ENCODE data around the gene TXNRD3. TPM values are rescaled to one million over a fixed set of nuclear protein-coding genes. Genes with fewer than 3 reads are reported as not detected.

Gene TXNRD3
- total RNA-seq, 2 donors from 2014 or later, result 3.6 to 7.5 TPM

DNA sequence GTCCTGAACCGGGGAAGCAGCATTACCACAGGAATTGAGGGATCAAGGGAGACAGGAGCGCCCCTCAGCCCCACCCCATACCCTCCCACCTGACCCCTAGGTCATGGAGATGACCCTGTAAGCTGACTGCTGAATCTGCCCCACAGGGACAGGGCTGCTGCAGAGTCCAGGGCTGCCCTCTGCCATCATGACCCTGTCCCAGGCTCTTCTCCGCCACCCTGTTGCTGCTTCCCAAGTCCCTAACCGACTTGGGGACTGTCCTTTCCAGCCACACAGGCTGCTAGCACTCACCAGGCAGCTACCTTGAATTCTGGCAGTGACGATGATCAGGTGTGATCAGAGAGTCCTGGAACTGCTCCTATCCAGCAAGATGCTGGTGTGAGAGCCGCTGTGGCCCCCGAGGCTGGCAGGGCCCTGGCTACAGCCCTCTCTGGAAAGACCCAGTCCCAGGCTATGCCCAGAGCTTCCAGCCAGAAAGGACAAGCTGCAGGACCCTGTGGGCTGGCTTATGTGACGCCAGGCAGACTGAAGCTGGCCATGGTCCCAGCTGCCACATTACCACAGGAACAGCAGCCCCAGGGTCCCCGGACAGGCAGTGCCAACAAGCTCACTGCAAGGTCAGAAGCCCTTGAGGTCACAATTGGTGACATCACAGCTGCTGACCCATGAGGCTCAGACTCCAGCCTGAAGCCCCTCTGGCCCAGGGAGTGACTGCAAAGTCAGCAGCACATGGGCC is 96.4 kb downstream of the TXNRD3 start, which contains the start of gene C3orf22:
C3orf22 (minus strand) TSS at position 597 of the 736 bp plus-strand sequence. CDS start 5,542 bp downstream, outside the sequence.
- H3K9me3 ChIP-seq, result no peaks in the 10 kb centered on the region
- no peak within 1 kb of the TSS for H3K9ac ChIP-seq (ENCODE audit: low read depth in 2 of 2, low read length in 2 of 2)
- intact Hi-C loops (cut with DNase I), result no loop called here
- no peak within 1 kb of the TSS for H3K27ac ChIP-seq
- H3K4me1 ChIP-seq, result no peaks in the 10 kb centered on the region
- H3K4me3 ChIP-seq, result no peak within 1 kb of the TSS
- TF ChIP-seq, protein P1, sequence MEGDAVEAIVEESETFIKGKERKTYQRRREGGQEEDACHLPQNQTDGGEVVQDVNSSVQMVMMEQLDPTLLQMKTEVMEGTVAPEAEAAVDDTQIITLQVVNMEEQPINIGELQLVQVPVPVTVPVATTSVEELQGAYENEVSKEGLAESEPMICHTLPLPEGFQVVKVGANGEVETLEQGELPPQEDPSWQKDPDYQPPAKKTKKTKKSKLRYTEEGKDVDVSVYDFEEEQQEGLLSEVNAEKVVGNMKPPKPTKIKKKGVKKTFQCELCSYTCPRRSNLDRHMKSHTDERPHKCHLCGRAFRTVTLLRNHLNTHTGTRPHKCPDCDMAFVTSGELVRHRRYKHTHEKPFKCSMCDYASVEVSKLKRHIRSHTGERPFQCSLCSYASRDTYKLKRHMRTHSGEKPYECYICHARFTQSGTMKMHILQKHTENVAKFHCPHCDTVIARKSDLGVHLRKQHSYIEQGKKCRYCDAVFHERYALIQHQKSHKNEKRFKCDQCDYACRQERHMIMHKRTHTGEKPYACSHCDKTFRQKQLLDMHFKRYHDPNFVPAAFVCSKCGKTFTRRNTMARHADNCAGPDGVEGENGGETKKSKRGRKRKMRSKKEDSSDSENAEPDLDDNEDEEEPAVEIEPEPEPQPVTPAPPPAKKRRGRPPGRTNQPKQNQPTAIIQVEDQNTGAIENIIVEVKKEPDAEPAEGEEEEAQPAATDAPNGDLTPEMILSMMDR (IDR thresholded peaks at IDR 0.05), result no peak
- DNase-seq, result peak; percentile 8
- no peaks in the 10 kb centered on the region for H3K27me3 ChIP-seq
- no peaks in the 10 kb centered on the region for H3K36me3 ChIP-seq

DNA sequence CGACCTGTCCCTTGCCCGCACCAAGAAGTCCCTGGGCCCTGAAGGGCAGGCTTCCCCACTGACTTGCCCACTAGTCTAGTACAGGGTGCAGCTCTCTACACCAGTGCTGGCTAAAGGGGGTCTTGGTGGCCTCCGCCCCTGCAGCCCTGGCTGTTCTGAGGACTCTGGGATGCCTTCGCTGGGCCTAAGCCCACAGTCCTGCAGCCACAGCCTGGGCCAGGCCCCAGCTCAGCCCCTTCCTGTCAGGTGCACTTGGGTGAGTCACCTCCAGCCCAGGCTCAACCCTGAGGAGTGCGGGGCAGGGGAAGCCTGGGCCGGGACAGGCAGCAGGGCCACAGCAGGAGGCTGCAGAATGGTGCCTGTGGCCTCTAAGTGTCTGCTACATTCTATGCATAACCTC is 97.2 kb downstream of the TXNRD3 start:
- TF ChIP-seq, protein P1 (IDR thresholded peaks at IDR 0.05), result no peak
- Histone ChIP-seq H3K4me1 (no peaks in the 10 kb centered on the region), H3K27me3 (no peaks in the 10 kb centered on the region), H3K9ac (ENCODE audit: low read depth in 2 of 2, low read length in 2 of 2) (no peak overlapping the region), H3K27ac (no peak overlapping the region), H3K9me3 (no peaks in the 10 kb centered on the region), H3K4me3 (no peak overlapping the region), H3K36me3 (no peaks in the 10 kb centered on the region)
- intact Hi-C loops (cut with DNase I), result no loop called here
- no peak for DNase-seq

DNA sequence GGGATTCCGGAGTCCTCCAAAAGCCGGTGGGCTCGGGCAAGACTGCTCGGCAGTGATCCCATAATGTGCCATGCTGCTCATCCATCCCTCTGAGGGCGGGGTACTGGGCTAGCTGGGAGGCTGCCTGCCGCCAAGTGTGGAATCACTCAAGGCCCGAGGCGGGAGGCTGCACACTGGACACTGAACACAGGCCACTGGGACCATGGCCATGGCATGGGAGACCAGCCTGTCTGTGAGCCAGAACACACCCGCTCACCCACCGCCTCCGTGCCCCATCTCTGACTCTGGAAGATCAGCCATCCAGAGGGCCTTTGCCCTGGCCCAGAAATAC is 97.5 kb downstream of the TXNRD3 start:
- Histone ChIP-seq H3K9ac (ENCODE audit: low read depth in 2 of 2, low read length in 2 of 2) (no peak overlapping the region), H3K27me3 (no peaks in the 10 kb centered on the region), H3K4me1 (no peaks in the 10 kb centered on the region), H3K4me3 (no peak overlapping the region), H3K9me3 (no peaks in the 10 kb centered on the region), H3K36me3 (no peaks in the 10 kb centered on the region), H3K27ac (no peak overlapping the region)
- DNase-seq, result peak; percentile 13
- TF ChIP-seq, protein P1 (IDR thresholded peaks at IDR 0.05), result no peak
- intact Hi-C loops (cut with DNase I), result no loop called here

Other genes with a start within 250 kb of the TXNRD3 start
- gene ZXDC, start 179.2 kb downstream of the TXNRD3 start, total RNA-seq, result 10 to 100 TPM; 20.4 to 28.5 TPM
- not detected for gene UROC1, start 137.4 kb downstream of the TXNRD3 start, total RNA-seq
- gene CHST13, start 131.0 kb downstream of the TXNRD3 start, total RNA-seq, result 1 to 10 TPM in 1 of 2 donors, under 1 TPM in 1; 0.22 to 1.6 TPM
- not detected for gene C3orf22, start 96.2 kb downstream of the TXNRD3 start, total RNA-seq
- 10 to 100 TPM in 1 of 2 donors, 1 to 10 TPM in 1; 9.3 to 13.2 TPM for gene CHCHD6, start 49.1 kb upstream of the TXNRD3 start, total RNA-seq

Measured in colonic mucosa (tissue), 4 donors.